ENCODE measurements around the gene BDKRB2.

BDKRB2 gene

GRCh38 chr14:96217376-96217913 lies 12.8 kb downstream of the BDKRB2 start (continued):
- TF ChIP-seq PATZ1 (CRISPR knock-in tag; IDR thresholded peaks at IDR 0.05; ENCODE audit: borderline replicate concordance) (no peak), CREB5 (CRISPR knock-in tag; IDR thresholded peaks at IDR 0.05; ENCODE audit: low read depth) (no peak), PPARA (CRISPR knock-in tag; IDR thresholded peaks at IDR 0.05; ENCODE audit: borderline replicate concordance) (no peak), ZNF565 (CRISPR knock-in tag; conservative IDR thresholded peaks at IDR 0.05; ENCODE audit: low read depth) (no peak), ZFP30 (CRISPR knock-in tag; IDR thresholded peaks at IDR 0.05) (no peak), ARNTL (CRISPR knock-in tag; IDR thresholded peaks at IDR 0.05; ENCODE audit: borderline replicate concordance, low read depth) (no peak)

- TF ChIP-seq PPARA (CRISPR knock-in tag; IDR thresholded peaks at IDR 0.05; ENCODE audit: borderline replicate concordance) (no peak), TOX (CRISPR knock-in tag; IDR thresholded peaks at IDR 0.05; ENCODE audit: borderline replicate concordance) (no peak), ZNF70 (CRISPR knock-in tag; IDR thresholded peaks at IDR 0.05) (no peak), ZFP30 (CRISPR knock-in tag; IDR thresholded peaks at IDR 0.05) (no peak), BACH2 (CRISPR knock-in tag; IDR thresholded peaks at IDR 0.05; ENCODE audit: borderline replicate concordance) (no peak), PATZ1 (CRISPR knock-in tag; IDR thresholded peaks at IDR 0.05; ENCODE audit: borderline replicate concordance) (no peak), SNAI2 (CRISPR knock-in tag; IDR thresholded peaks at IDR 0.05) (no peak), ZNF8 (CRISPR knock-in tag; IDR thresholded peaks at IDR 0.05) (no peak), ZNF565 (CRISPR knock-in tag; conservative IDR thresholded peaks at IDR 0.05; ENCODE audit: low read depth) (no peak), POU6F1 (CRISPR knock-in tag; IDR thresholded peaks at IDR 0.05; ENCODE audit: borderline replicate concordance, low read depth) (no peak), CSRNP3 (CRISPR knock-in tag; IDR thresholded peaks at IDR 0.05) (no peak), ESRRG (CRISPR knock-in tag; IDR thresholded peaks at IDR 0.05) (no peak), ISL1 (CRISPR knock-in tag; IDR thresholded peaks at IDR 0.05) (no peak), ARNTL (CRISPR knock-in tag; IDR thresholded peaks at IDR 0.05; ENCODE audit: borderline replicate concordance, low read depth) (no peak), RARB (CRISPR knock-in tag; IDR thresholded peaks at IDR 0.05) (no peak)
Measured at GRCh38 chr14:96221109-96221650, 16.5 kb downstream of the BDKRB2 start.

GRCh38 chr14:96221841-96222240 lies 17.2 kb downstream of the BDKRB2 start:
- no peak for ATAC-seq
- TF ChIP-seq ARNTL (CRISPR knock-in tag; IDR thresholded peaks at IDR 0.05; ENCODE audit: borderline replicate concordance, low read depth) = no peak
- no peak for TF ChIP-seq PATZ1 (CRISPR knock-in tag; IDR thresholded peaks at IDR 0.05; ENCODE audit: borderline replicate concordance)
- no peak for TF ChIP-seq ZNF70 (CRISPR knock-in tag; IDR thresholded peaks at IDR 0.05)
- TF ChIP-seq ZNF565 (CRISPR knock-in tag; conservative IDR thresholded peaks at IDR 0.05; ENCODE audit: low read depth) = no peak
- TF ChIP-seq ZFP30 (CRISPR knock-in tag; IDR thresholded peaks at IDR 0.05) = no peak
- TF ChIP-seq ESRRG (CRISPR knock-in tag; IDR thresholded peaks at IDR 0.05) = no peak
- TF ChIP-seq CSRNP3 (CRISPR knock-in tag; IDR thresholded peaks at IDR 0.05) = no peak
- no peak for TF ChIP-seq ZC3H10 (CRISPR knock-in tag; IDR thresholded peaks at IDR 0.05)
- TF ChIP-seq CREB5 (CRISPR knock-in tag; IDR thresholded peaks at IDR 0.05; ENCODE audit: low read depth) = no peak
- TF ChIP-seq ZNF8 (CRISPR knock-in tag; IDR thresholded peaks at IDR 0.05) = no peak
- no peak for TF ChIP-seq OSR1 (CRISPR knock-in tag; IDR thresholded peaks at IDR 0.05)
- TF ChIP-seq ISL1 (CRISPR knock-in tag; IDR thresholded peaks at IDR 0.05) = no peak
- no peak for TF ChIP-seq TOX (CRISPR knock-in tag; IDR thresholded peaks at IDR 0.05; ENCODE audit: borderline replicate concordance)
- TF ChIP-seq GLIS3 (CRISPR knock-in tag; IDR thresholded peaks at IDR 0.05) = no peak

More at GRCh38 chr14:96221109-96221650, 16.5 kb downstream of the BDKRB2 start:
- no peak for ATAC-seq

All from SK-N-SH treated with all-trans-retinoic acid at 6 μM for 48 hours (cell line).